LNCaP clone FGC (cell line): Measurements from ENCODE around the gene PARVB.

Experiments
- DNase-seq: peaks from one replicate; pipeline ENCODE4 v3.0.0-alpha.2; 2011; ENCODE audit warnings: low read depth
- H3K4me3 ChIP-seq: 2 replicates; pipeline ENCODE4 v1.5.1; 2011; ENCODE audit warnings: mild to moderate bottlenecking, low read depth, low read length, control low read depth
- CTCF ChIP-seq: IDR thresholded peaks from 2 replicates; pipeline ENCODE4 v1.5.1; 2012; ENCODE audit warnings: mild to moderate bottlenecking; ENCODE audit not compliant: control insufficient read depth, insufficient read depth; ENCODE audit errors: extremely low read depth

PARVB gene

GRCh38 chr22:44194569-44194968, 170.5 kb downstream of the PARVB start:
- H3K4me3 ChIP-seq = no peak overlapping the region
- DNase-seq = no peak
- no peak for TF ChIP-seq CTCF

GRCh38 chr22:44195189-44195871, 171.2 kb downstream of the PARVB start:
- no peak for DNase-seq

GRCh38 chr22:44196241-44196640, 172.1 kb downstream of the PARVB start:
- no peak for TF ChIP-seq CTCF
- H3K4me3 ChIP-seq = no peak overlapping the region
- no peak for DNase-seq

More at GRCh38 chr22:44195189-44195871, 171.2 kb downstream of the PARVB start:
- no peak overlapping the region for H3K4me3 ChIP-seq
- TF ChIP-seq CTCF = no peak

GRCh38 chr22:44196731-44197131, 172.6 kb downstream of the PARVB start:
- no peak overlapping the region for H3K4me3 ChIP-seq
- DNase-seq = no peak
- TF ChIP-seq CTCF = no peak

GRCh38 chr22:44197271-44197670, 173.2 kb downstream of the PARVB start:
- H3K4me3 ChIP-seq = no peak overlapping the region
- DNase-seq = no peak
- TF ChIP-seq CTCF = no peak

- no peak for TF ChIP-seq CTCF
- no peak for DNase-seq
- H3K4me3 ChIP-seq = no peak overlapping the region
Observed at GRCh38 chr22:44199164-44199563, 175.1 kb downstream of the PARVB start.

GRCh38 chr22:44199866-44200265, 175.8 kb downstream of the PARVB start:
- no peak overlapping the region for H3K4me3 ChIP-seq
- no peak for DNase-seq
- no peak for TF ChIP-seq CTCF
